ENCODE data around the gene YWHAB. TPM values are rescaled to one million over a fixed set of nuclear protein-coding genes. Genes with fewer than 3 reads are reported as not detected.
A peak's percentile ranks its signal among the peaks of the same experiment; 100 is the strongest.

The YWHAB gene
- total RNA-seq, 1 donor from 2014 or later: 314 TPM

DNA sequence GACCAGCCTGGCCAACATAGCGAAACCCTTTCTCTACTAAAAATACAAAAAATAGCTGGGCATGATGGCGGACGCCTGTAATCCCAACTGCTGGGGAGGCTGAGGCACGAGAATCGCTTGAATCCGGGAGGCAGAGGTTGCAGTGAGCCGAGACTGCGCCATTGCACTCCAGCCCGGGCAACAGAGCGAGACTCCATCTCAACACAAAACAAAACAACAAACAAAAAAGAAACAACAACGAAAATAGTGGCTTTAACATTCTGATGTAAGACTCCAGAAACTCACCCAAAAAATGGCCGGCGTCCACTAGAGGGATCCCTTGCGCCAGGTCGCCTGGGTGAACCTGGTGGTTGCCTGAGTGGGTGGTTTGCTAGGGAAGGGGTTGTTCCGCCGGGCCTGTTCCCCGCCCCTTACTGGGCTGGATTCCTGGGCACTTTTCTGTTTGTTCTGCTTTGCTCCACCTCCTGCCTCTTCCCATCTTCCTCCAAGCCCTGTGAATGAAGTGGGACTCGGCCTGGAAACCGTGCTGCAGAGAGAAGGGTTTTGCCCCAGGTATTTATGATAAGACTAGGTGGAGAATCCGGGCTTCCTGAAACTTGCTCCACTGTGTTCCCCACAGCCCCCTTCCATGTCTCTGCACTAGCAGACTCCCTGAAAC, 25.9 kb downstream of the YWHAB start:
- peak; percentile 67 for DNase-seq (ENCODE audit: low spot score)

DNA sequence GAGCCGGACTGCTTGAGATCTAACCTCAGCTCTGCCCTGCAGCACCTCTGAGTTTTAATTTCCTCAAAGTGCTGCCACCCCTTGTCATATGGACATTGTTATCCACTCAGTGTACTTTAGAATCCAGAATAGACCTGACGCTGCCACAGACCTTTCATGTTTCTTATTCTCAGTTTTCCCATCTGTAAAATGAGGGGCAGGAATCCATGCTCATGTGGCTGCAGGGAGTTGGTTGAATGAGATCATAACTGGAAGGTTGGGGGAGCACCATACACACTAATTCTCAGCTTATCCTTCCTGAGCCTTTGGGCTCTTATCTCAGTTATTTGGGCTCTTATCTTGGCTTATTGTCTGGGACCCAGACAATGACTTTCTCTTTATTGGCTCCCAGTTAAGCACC, 26.7 kb downstream of the YWHAB start:
- DNase-seq (ENCODE audit: low spot score): no peak

DNA sequence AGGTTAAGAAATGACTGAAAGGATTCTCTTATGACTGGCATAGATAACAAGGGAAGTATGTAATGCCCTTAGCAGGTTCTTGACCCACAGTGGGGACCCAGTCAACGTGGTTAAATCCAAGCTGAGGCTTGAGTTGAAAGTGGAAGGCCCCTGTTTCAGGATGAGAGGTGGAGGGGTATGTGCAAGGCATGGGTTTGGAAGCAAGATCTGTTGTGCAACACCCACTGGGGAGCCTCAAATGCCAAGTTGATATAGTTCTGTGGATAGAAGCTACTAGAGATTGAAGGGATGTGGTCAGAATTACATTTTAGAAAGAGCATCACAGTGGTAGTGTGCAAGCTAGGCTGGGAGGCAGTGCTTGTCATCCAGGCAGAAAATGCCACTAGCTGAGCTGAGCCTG, 29.4 kb downstream of the YWHAB start:
- DNase-seq (ENCODE audit: low spot score): no peak

DNA sequence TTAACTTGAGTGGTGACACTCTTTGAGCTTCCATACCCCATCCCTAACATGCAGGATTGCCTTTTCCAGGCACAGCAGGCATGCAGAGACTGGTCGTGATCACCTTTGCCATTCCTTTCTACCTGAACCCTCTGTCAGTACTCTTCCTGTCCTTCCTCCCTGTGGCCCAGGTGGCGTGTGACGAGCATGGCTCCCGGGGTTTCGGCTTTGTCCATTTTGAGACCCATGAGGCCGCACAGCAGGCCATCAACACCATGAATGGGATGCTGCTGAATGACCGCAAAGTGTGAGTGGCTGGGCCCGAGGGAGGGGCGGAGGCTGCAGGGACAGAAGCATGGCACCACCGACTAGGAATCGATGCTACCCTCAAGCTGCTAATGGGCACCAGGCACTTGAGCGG, 31.1 kb downstream of the YWHAB start:
- DNase-seq (ENCODE audit: low spot score): no peak

DNA sequence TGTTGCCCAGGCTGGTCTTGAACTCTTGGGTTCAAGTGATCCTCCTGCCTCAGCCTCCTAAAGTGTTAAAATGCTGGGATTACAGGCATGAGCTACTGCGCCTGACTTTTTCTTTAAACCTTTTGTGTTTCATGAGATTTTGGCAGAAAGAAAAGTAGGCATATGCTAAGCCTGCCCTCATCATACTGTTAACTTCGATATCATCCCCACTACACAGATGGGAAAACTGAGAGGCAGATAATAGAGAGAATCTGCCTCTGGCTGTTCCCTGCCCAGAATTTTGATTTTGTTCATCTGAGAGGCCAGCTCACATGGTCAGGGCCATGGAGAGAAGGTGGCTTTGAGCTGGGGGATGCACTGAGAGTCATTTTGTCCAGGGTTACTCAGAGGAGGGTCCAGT, 31.9 kb downstream of the YWHAB start:
- no peak for DNase-seq (ENCODE audit: low spot score)

DNA sequence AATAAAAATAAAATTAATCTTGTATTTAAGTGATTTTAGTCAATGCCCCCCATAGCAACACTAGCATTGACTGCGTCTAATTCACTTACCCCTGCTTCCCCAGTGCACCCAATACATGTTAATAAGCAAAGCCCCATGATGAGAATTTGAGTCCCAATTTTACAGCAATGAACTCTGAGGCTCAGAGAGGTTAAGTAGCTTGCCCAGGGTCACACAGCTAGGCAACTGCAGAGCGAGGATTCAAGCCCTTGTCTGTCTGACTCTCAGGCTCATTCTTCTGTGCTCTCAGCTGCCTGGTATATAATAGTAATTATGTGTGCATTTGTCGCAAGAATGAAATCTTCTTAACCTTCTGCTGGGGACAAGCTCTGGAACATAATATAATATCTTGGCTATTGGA, 32.8 kb downstream of the YWHAB start:
- DNase-seq (ENCODE audit: low spot score): no peak

DNA sequence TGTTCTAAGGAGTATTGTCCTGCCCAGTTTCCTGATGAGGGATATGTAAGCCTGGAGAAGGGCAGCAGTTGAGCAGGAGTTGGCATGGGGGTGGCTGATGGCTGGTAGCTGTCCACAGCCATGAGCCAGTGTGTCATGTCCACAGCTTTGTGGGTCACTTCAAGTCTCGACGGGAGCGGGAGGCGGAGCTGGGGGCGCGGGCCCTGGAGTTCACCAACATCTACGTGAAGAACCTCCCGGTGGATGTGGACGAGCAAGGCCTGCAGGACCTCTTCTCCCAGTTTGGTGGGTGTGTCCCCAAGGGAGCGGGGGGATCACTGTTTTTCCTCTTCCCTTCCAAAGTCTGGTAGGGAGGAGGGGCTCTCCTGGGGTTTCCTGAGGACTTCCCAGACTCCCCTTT, 33.3 kb downstream of the YWHAB start:
- DNase-seq (ENCODE audit: low spot score): no peak

DNA sequence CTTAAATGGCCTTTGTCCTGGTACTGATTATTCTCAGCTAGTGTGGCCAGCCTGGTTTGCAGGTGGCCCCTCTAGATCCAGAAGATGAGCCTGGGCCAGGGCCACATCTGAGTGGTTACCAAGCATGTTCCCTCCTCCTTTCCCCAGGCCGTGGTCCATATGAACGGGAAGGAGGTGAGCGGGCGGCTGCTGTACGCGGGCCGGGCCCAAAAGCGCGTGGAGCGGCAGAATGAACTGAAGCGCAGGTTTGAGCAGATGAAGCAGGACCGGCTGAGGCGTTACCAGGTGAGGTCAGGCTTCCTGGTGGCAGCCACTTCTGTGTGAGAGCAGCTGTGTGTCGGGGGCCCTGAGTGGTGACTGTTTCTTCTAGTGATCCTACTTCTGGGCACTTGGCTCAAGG, 35.9 kb downstream of the YWHAB start:
- DNase-seq (ENCODE audit: low spot score): no peak

DNA sequence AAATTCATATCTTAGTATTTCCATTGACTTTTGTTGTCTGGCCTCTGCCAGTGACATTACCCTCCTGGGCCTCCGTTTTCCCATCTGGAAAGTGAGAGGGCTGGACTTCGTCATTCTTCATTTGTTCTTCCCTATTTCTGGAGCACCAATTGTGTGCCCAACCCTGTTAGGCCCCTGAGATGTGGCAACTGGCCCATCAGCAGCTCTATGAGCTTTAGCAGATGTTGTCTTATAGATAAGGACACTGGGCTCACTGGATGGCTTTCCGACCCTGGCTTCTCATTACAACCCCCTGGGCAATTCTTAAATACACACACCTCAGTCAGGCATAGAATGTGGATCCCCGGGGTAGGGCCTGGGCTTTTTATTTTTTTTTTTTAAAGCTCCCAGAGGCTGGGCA, 39.0 kb downstream of the YWHAB start:
- DNase-seq (ENCODE audit: low spot score): no peak

DNA sequence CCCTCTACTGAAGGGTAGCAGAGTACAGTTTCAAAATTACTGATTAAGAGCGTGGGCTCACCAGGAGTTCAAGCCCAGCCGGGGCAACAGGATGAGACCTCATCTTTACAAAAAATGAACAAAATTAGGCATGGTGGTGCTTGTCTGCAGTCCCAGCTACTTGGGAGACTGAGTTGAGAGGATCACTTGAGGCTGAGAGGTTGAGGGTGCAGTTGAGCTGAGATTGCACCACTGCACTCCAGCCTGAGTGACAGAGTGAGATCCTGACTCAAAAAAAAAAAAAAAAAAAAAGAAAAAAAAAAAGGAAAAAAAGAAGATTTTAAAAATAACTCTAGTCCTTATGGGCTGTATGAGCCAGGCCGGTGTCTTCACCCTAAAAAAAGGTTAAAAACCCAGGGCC, 43.1 kb downstream of the YWHAB start:
- no peak for DNase-seq (ENCODE audit: low spot score)

DNA sequence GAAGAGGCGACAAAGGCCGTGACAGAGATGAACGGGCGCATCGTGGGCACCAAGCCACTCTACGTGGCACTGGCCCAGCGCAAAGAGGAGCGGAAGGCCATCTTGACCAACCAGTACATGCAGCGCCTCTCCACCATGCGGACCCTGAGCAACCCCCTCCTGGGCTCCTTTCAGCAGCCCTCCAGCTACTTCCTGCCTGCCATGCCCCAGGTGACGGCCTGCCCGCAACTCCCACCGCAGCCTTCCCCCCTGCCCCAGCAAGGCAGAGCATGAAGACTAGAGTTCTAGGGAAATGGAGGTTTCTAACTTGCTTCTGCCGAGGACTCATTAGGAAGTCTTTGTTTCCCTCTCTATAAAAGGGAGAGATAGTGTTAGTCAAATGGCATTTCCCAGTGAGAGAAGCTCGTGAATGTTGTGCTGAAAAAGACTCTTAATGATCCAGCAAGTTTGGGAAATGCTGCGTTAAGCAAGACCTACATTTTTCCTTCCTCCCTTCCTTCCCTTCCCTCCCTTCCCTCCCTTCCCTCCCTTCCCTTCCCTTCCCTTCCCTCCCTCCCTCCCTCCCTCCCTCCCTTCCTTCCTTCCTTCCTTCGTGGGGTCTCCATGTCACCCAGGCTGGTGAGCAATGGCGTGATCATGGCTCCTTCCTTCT, 45.1 kb downstream of the YWHAB start:
- no peak for DNase-seq (ENCODE audit: low spot score)

DNA sequence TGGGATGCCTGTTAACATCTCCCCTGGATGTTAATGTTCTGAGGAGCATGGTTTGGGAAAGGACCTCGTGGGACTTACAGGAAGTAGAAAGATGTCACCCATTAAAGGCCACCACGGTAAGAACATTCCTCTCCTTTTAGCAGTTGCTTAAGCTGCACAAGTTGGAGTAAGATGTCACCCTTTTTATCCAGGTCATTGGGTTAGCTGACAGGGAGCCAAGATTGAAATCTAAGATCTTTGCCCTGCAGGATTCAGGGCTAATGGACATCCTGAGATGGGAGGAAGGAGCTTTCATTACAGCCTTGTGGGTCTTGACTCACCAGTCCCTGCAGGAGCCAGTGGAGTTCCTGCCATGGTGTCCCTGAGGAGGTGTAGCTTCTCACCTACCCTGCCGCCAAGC, 46.4 kb downstream of the YWHAB start:
- no peak for DNase-seq (ENCODE audit: low spot score)

DNA sequence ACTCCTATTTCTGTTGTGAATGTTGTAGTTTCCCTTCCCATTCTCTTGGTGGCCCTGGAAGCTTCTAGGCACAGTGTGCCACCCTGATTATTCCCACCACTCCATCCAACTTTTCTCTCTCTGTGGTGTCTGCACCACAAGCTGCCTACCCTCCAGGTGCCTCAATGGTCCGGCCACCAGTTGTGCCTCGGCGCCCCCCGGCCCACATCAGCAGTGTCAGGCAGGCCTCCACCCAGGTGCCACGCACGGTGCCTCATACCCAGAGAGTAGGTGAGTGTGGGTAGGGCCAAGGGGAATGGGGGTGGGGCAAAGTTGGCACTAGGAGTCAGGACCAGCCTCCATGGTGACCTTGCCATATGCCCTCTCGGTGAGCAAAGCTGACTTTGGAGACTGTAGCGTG, 47.4 kb downstream of the YWHAB start:
- DNase-seq (ENCODE audit: low spot score): no peak

DNA sequence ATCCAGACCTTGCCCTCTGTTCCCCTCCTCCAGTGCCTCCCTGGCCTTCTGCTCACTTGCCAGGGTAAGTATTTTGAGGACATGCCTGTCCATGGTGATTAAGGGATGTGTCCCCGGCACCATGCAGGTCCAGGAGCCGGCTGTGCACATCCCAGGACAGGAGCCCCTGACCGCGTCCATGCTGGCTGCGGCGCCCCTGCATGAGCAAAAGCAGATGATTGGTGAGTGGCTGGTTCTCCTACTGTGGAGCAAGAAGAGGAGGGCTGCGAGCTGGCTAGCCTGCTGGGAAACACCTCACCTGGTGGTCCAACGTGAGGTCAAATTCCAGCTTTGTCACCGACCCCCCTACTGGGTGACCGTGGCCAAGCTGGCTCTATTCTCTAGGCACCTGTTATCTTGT, 51.0 kb downstream of the YWHAB start:
- DNase-seq (ENCODE audit: low spot score): no peak

DNA sequence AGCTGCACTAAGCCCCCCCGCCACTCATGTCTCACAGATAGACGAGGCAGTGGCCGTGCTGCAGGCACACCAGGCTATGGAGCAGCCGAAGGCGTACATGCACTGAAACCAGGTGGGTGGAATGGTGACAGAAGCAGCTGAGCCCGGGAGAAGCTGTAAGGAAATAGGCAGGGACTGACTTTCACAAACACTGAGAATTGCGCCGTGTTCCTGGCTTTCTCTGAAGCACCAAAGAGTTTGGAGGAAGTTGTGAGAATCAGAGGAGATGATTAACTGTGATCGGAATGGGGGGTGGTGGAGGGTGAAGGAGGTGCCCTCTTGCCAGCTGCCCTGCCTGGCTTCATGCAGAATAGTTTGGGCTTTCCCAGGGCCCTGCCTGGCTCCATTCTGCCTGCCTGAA, 53.1 kb downstream of the YWHAB start:
- peak; percentile 56 for DNase-seq (ENCODE audit: low spot score)

DNA sequence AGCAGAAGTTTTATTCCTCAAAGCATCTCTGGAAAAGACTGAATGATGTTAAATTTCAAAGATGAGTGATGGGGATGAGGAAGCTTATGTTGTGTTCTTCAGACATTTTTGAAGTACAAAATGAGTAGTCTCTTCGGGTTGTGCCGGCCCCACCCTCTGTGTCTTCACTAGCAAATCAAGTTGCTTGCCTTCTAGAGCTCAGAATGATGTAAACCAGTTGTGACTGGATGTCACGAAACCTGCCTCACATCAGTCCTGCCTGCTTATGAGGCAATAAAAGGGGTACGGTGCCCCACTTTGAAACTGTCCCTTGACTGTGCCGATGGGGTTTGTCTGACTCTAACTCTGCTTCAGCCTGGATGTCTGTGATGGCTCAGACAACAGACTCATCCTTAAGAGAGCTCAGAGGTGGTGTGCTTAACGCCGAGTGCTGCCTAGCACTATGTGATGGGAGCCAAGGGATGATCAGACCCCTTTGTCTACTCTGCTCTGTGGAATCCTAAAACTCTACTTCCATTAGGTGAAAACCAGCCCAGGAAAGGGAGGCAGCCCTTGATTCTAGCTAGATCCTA, 55.7 kb downstream of the YWHAB start:
- no peak for DNase-seq (ENCODE audit: low spot score)

DNA sequence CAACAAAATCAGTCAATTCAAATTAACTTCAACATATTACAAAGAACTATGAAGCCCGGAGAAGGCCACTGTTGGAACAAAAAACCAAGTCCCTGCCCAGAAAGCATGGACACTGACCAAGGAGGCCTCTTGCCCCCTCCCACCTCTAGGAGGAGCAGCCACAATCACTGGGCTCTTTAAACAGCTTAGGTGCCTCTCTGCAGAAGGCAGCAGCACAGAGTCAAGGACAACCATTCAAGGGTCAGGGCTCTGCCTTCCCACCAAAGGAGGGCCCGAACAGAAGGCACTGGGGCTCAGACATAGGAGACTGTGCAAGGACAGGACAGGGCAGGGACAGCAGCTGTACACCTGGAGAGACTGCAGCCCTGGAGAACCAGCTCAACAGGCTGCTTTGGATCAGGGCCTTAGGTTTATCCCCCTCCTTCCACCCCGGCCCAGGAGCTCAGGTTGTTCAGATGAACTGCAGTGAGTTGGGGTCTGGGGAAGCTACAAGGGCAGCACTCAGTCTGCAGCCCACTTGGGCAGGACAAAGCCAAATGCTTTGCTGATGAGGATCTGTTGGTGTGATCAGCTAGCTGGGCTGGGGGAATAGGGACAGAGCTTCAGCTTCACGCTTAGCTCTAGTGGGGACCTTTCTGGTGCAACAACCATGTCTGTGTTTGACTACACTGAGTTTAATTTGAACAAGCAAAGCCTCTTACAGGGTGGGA, 56.9 kb downstream of the YWHAB start:
- no peak for DNase-seq (ENCODE audit: low spot score)

DNA sequence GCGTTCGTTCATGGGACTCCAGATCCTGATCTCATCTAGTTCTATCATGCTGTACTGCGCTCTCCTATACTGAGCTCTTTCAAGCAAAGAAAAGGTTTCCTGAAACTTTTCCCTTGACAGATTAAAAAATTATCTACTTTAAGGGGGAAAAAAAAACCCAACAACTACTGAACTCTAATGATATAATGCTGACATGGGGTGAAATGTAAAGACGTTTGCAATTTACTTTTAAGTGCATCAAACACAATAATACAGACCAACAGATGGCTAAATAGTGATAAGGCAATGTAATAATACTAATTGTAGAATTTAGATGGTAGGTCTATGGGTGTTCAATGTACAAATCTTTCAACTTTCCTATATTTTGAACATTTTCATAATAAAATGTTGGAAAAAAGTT, 58.3 kb downstream of the YWHAB start:
- no peak for DNase-seq (ENCODE audit: low spot score)

DNA sequence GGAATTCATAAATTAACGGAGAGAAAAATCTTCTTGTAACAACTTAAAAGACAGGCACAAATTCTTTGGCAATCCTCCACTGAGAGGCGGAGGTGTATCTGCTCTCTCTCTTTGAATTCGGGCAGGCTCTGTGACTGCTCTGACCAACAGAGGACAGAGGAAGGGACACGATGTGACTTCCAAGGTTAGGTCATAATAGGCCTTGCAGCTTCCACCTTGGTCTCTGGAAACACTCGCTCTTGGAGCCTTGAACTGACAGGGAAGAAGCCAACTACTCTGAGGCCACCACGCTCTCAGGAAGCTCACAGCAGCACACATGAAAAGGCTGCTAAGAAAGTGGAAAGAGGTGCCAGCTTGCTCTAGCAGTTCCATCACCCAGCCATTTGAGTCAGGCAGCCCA, 59.8 kb downstream of the YWHAB start:
- no peak for DNase-seq (ENCODE audit: low spot score)

DNA sequence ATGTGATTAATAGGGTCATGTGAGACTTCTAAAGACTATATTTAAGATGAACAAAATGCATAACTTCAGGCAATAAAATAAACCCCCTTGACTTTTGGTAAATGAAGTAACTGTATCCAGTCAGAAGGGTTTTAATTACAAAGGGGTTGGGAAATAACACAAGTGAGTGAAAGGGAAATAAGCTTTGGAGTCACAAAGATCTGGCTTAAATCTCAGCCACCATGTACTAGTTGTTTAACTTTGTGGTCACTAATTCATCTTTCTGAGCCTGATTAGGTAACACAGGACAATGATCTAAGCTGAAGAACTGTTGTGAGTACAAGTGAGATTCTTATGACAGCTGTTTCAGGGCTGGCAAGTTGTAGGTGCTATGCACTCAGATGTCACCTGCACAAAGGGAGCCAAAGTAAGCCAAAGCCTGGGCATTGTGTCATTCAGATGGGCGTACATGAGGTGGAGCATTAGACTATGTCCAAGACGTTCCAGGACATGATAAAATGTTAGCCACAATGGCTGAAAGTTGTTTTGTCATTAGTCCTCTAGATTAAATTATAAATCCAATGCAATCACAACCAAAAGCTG, 60.9 kb downstream of the YWHAB start:
- DNase-seq (ENCODE audit: low spot score): no peak

DNA sequence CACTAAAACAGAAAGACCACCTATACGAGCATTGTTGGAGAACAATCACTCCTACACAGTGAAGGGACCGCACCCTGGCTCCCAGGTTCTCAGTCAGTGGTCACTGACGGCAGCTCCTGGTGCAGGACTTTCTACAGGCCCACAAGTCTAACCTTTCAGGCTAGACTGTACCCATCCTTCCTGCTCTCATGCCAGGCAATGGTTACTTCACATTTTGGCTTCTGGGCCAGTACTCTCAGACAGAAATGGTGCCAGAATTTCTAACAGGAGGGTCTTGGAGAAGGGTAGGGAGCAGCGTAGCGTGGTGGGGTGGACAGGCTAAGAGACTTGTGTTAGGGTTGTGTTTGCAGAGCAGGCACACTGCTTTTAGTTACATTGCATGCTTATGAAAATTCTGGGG, 62.6 kb downstream of the YWHAB start:
- DNase-seq (ENCODE audit: low spot score): no peak

DNA sequence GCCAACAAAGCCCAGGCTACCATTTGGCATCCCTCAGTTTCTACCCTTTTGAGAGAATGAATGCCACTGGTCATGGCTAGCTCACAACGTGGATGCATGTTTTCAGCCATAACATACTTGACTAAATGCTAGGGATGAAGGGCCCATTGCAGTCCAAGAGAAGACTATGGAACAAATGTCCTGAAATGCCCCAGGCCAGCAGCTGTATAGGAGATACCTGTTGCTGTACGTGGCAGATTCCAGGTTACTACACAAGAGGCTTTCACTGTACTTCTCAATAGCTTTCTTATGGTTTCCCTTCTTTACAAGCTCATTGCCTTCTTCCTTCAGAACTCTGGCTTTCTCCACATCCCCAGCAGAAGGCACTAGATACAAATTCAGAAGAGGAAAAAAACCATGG, 63.0 kb downstream of the YWHAB start:
- DNase-seq (ENCODE audit: low spot score): no peak

DNA sequence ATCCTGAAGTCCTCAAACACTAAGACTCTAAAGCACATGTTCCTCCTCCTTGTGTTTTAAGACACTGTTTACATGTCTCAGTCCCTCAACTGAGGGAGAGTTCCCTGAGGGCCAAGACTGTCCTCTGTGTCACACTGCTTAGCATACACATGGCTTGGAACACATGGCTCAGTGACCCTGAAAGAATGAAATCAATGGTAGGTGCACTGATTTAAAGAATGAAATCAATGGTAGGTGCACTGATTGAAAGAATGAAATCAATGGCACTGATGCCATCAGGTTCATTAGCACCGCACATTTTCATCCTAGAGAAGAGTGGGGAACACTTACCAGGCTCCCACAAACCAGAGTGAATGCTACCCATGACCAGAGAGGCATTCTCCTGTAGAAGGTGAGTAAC, 64.9 kb downstream of the YWHAB start:
- no peak for DNase-seq (ENCODE audit: low spot score)

Data from ureter (tissue), 1 donor.